Breast epithelium (tissue), 3 donors: ENCODE data around the gene PPOX.

ENCODE experiments used
- POLR2A ChIP-seq: fragments of 450-650 bp; IDR thresholded peaks from one replicate; pipeline ENCODE4 v1.6.1; 2016; ENCODE audit warnings: antibody characterized with exemption, mild to moderate bottlenecking, moderate library complexity
- POLR2AphosphoS5 ChIP-seq, 3 donors: sonication (generic); formaldehyde crosslinking; IDR thresholded peaks; one replicate each; pipeline ENCODE4 v1.6.1; 2017; ENCODE audit warnings: antibody characterized with exemption in 3 of 3

- TF ChIP-seq POLR2A (no peak), POLR2AphosphoS5 (IDR thresholded peaks at IDR 0.05) (no peak)
These were observed 53.8 kb downstream of the PPOX start for GRCh38 chr1:161220002-161220401.
